Activated CD4-positive, alpha-beta T cell treated with anti-CD3 and anti-CD28 coated beads, Interleukin-2, Interleukin-4, amounts not matched to agents 100 ng/mL and 50 ng/mL, durations not matched to agents 16 hours and 8 hours (primary cell): Measurements from ENCODE around the gene CACNA1E.
"Not testable (repeated sequence)": the region's sequence is repeated elsewhere in the genome, so short reads cannot be mapped to it uniquely, and the experiment has no call there.

Source experiments
- DNase-seq: peaks from one replicate; pipeline ENCODE4 v3.0.0-alpha.2; 2020; ENCODE audit warnings: low spot score

The CACNA1E gene

GRCh38 chr1:181816608-181817007, 333.3 kb downstream of the CACNA1E start:
- no peak for DNase-seq

- no peak for DNase-seq
These were observed 333.8 kb downstream of the CACNA1E start for GRCh38 chr1:181817091-181817490.

GRCh38 chr1:181818459-181818858, 335.1 kb downstream of the CACNA1E start:
- DNase-seq, result no peak

- DNase-seq, result no peak
These were observed 335.6 kb downstream of the CACNA1E start for GRCh38 chr1:181818943-181819342.

- DNase-seq, result no peak
These were observed 338.4 kb downstream of the CACNA1E start for GRCh38 chr1:181821701-181822100.

GRCh38 chr1:181832173-181832880, 349.0 kb downstream of the CACNA1E start:
- not testable (repeated sequence) for DNase-seq

GRCh38 chr1:181846001-181846645, 362.8 kb downstream of the CACNA1E start:
- DNase-seq, result no peak

- DNase-seq, result no peak
These were observed 363.4 kb downstream of the CACNA1E start for GRCh38 chr1:181846681-181847080.

- DNase-seq, result no peak
These were observed 365.8 kb downstream of the CACNA1E start for GRCh38 chr1:181849071-181849470.

GRCh38 chr1:181854212-181854611, 370.9 kb downstream of the CACNA1E start:
- DNase-seq, result not testable (repeated sequence)

GRCh38 chr1:181855380-181855779, 372.1 kb downstream of the CACNA1E start:
- DNase-seq, result no peak
